DOHH2 (cell line): ENCODE data around the gene GLI3.

Experiments used
- EZH2phosphoT487 ChIP-seq: fragments of 200-600 bp; sonication (generic); IDR thresholded peaks from 2 replicates; pipeline ENCODE4 v1.6.1; 2017; ENCODE audit warnings: borderline replicate concordance, mild to moderate bottlenecking, antibody characterized with exemption, low read length, moderate library complexity, mixed read lengths
- TF ChIP-seq, protein P1 (sequence below): fragments of 200-600 bp; sonication (generic); IDR thresholded peaks from one replicate; pipeline ENCODE4 v1.5.1; 2014; ENCODE audit warnings: antibody characterized with exemption, mild to moderate bottlenecking, low read depth, low read length; ENCODE audit not compliant: poor library complexity, severe bottlenecking

DNA sequence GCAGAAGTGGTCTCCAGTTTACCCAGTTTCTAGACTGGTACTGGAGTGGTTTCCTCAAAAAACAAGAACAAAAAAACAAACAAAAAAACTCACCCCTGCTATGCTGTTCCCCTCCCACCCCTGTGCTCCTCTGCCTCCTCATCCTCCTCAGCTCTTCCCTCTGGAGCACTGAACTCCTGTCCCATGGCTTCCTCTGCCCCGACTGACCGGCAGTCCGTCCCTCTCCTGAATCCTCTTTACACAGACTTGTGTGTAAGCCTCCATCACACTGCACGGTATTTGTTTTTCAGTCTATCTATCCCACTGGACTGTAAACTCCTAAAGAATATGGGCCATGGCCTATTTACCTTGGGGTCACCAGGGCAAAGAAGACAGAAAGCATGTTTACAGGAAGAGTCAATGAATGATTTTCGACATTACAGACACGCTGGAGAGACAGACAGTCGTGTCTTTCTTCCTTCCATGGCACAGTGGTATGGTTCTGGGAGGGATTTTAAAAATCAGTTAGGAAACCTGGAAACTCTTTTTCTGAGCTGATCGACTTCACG is 265.3 kb downstream of the GLI3 start:
- TF ChIP-seq, protein P1, sequence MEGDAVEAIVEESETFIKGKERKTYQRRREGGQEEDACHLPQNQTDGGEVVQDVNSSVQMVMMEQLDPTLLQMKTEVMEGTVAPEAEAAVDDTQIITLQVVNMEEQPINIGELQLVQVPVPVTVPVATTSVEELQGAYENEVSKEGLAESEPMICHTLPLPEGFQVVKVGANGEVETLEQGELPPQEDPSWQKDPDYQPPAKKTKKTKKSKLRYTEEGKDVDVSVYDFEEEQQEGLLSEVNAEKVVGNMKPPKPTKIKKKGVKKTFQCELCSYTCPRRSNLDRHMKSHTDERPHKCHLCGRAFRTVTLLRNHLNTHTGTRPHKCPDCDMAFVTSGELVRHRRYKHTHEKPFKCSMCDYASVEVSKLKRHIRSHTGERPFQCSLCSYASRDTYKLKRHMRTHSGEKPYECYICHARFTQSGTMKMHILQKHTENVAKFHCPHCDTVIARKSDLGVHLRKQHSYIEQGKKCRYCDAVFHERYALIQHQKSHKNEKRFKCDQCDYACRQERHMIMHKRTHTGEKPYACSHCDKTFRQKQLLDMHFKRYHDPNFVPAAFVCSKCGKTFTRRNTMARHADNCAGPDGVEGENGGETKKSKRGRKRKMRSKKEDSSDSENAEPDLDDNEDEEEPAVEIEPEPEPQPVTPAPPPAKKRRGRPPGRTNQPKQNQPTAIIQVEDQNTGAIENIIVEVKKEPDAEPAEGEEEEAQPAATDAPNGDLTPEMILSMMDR, result no peak
- TF ChIP-seq EZH2phosphoT487, result no peak
